ENCODE measurements around the gene CDC20. TPM values are rescaled to one million over a fixed set of nuclear protein-coding genes. Genes with fewer than 3 reads are reported as not detected.

Gene CDC20
- total and polyA plus RNA-seq, 2 of the 4 experiments (the other 2 are of a cell fraction): 103 to 107 TPM

GRCh38 chr1:43338001-43338400 is 20.8 kb upstream of the CDC20 start:
- no peak overlapping the region for H3K56ac ChIP-seq (ENCODE audit: extremely low read depth, insufficient read depth, low read length)
- DNase-seq: no peak
- H3K9me3 ChIP-seq (ENCODE audit: control insufficient read depth, insufficient read depth, low read length): no peaks in the 10 kb centered on the region
- no peak overlapping the region for H2BK15ac ChIP-seq (ENCODE audit: low read depth, low read length)
- no peaks in the 10 kb centered on the region for H3K4me1 ChIP-seq (ENCODE audit: control insufficient read depth, insufficient read depth, low read length)
- H3K18ac ChIP-seq (ENCODE audit: low read depth, low read length): no peak overlapping the region
- no peak overlapping the region for H2BK5ac ChIP-seq (ENCODE audit: low read depth, low read length, poor library complexity, severe bottlenecking)
- no peaks in the 10 kb centered on the region for H4K20me1 ChIP-seq (ENCODE audit: insufficient read depth, low read length)
- no peak overlapping the region for H3K27ac ChIP-seq (ENCODE audit: insufficient read depth, low read length)
- H3K4me2 ChIP-seq (ENCODE audit: low read depth, low read length): no peak overlapping the region
- peaks cover 13% of the 10 kb centered on the region for H3K27me3 ChIP-seq (ENCODE audit: control insufficient read depth, insufficient read depth, low read length)
- no peak overlapping the region for H3K14ac ChIP-seq (replicated peaks; ENCODE audit: low read depth, low read length)
- H3K9me1 ChIP-seq (ENCODE audit: insufficient read depth, low read length): no peaks in the 10 kb centered on the region
- peak overlapping the region; percentile 11 for H2AK9ac ChIP-seq (replicated peaks; ENCODE audit: low read depth, low read length, poor library complexity)
- H2BK20ac ChIP-seq (ENCODE audit: low read depth, low read length): no peak overlapping the region
- H3K23ac ChIP-seq (ENCODE audit: low read depth, low read length): no peak overlapping the region
- no peak overlapping the region for H3K4ac ChIP-seq (ENCODE audit: low read depth, low read length)
- H3K79me1 ChIP-seq (ENCODE audit: low read depth in 1 of 2, low read length in 2 of 2): no peaks in the 10 kb centered on the region
- no peak overlapping the region for H3K4me3 ChIP-seq (ENCODE audit: insufficient read depth, low read depth, low read length)
- no peak overlapping the region for H3K9ac ChIP-seq (ENCODE audit: low read depth, low read length)
- intact Hi-C loops (cut with micrococcal nuclease): no loop called here
- BruUV-seq (replicated peaks): no TSS peak
- H3K36me3 ChIP-seq (ENCODE audit: control insufficient read depth, insufficient read depth, low read length): no peaks in the 10 kb centered on the region
- ChIA-PET POLR2A (ENCODE audit: unreplicated experiment) (no interaction called here), CTCF (no interaction called here)
- in situ Hi-C loops (cut with MboI; ENCODE audit: low sequenced_read_pairs): no loop called here
- dilution Hi-C loops (cut with HindIII; ENCODE audit: low sequenced_read_pairs, unreplicated experiment): no loop called here
- TF ChIP-seq MAFK (IDR thresholded peaks at IDR 0.05; ENCODE audit: low read depth, low read length) (no peak), CTCF (conservative IDR thresholded peaks at IDR 0.05; ENCODE audit: low read depth, low read length) (no peak), MXI1 (IDR thresholded peaks at IDR 0.05; ENCODE audit: borderline replicate concordance, low read depth, low read length) (no peak), FOS (IDR thresholded peaks at IDR 0.05; ENCODE audit: low read depth, low read length) (no peak), RFX5 (IDR thresholded peaks at IDR 0.05; ENCODE audit: low read depth, low read length) (no peak), NFE2L2 (IDR thresholded peaks at IDR 0.05; ENCODE audit: low read depth, low read length) (no peak), MAZ (IDR thresholded peaks at IDR 0.05; ENCODE audit: borderline replicate concordance, low read depth, low read length) (no peak), RCOR1 (IDR thresholded peaks at IDR 0.05; ENCODE audit: insufficient replicate concordance, low read length) (no peak), RAD21 (IDR thresholded peaks at IDR 0.05; ENCODE audit: low read length) (no peak), CEBPB (IDR thresholded peaks at IDR 0.05; ENCODE audit: low read depth, low read length) (no peak), SMC3 (IDR thresholded peaks at IDR 0.05; ENCODE audit: low read depth, low read length) (no peak), CHD1 (IDR thresholded peaks at IDR 0.05; ENCODE audit: low read depth, low read length) (no peak), POLR2A (IDR thresholded peaks at IDR 0.05; ENCODE audit: low read depth, low read length) (no peak), USF2 (IDR thresholded peaks at IDR 0.05; ENCODE audit: low read depth, low read length) (no peak)
- TF ChIP-seq, protein P1, sequence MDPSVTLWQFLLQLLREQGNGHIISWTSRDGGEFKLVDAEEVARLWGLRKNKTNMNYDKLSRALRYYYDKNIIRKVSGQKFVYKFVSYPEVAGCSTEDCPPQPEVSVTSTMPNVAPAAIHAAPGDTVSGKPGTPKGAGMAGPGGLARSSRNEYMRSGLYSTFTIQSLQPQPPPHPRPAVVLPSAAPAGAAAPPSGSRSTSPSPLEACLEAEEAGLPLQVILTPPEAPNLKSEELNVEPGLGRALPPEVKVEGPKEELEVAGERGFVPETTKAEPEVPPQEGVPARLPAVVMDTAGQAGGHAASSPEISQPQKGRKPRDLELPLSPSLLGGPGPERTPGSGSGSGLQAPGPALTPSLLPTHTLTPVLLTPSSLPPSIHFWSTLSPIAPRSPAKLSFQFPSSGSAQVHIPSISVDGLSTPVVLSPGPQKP (IDR thresholded peaks at IDR 0.05; ENCODE audit: borderline replicate concordance, low read depth, low read length): no peak
- 40% methylated on average over 1 of the region's 5 CpGs; no CpG with 5 or more reads in 1 of the 2 experiments for WGBS, 2 experiments (ENCODE audit: extremely low coverage in 2 of 2, insufficient read length in 1 of 2)
- peak overlapping the region; percentile 37 for H2AFZ ChIP-seq (replicated peaks; ENCODE audit: low read length, poor library complexity)
- H2AK5ac ChIP-seq (ENCODE audit: low read depth, low read length): no peak overlapping the region
- no peak for ATAC-seq (ENCODE audit: low read depth)
- H4K91ac ChIP-seq (ENCODE audit: insufficient read depth, low read depth, low read length): no peak overlapping the region
- no peak overlapping the region for H4K8ac ChIP-seq (ENCODE audit: low read depth in 2 of 2, low read length in 2 of 2)
- no peak overlapping the region for H4K5ac ChIP-seq (ENCODE audit: low read depth, low read length)
- H2BK120ac ChIP-seq (ENCODE audit: low read depth, low read length): no peak overlapping the region

Measured in IMR-90 (cell line).